Measurements from ENCODE around the gene GFAP. TPM values are rescaled to one million over a fixed set of nuclear protein-coding genes. Genes with fewer than 3 reads are reported as not detected.

GFAP gene
- total RNA-seq (0.26 and 1.3 TPM in 2 replicates), polyA plus RNA-seq (0.31 and 0.32 TPM in 2 replicates), polyA minus RNA-seq (ENCODE audit: low replicate concordance) (not detected in 2 replicates)
- polyA plus RNA-seq (2012): 0.24 and 0.41 TPM in 2 replicates

DNA sequence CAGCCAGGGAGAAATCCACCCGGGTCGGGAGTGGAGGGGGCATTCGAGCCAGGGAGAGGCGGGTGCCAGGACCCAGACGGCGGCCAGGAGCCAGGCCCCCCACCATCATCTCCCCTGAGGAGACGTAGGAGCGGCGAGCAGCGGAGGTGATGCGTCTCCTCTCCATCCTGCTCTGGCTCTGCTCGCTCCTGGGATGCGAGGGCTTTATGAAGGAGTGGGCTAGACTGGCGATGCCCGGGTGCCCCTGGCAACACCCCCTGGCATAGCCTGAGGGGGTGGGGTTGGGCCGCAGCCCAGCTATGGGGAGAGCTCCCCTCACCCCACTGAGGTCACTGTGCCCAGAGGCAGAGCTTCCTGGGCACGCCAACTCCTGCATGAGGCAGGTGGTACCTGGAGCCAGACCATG, at the start of gene GFAP:
Gene GFAP (minus strand): TSS at position 180 of the 406 bp plus-strand sequence. CDS start 14 bp downstream, at position 166.
- DNase-seq (ENCODE audit: low read depth in 2 of 2): no peak
- H3K36me3 ChIP-seq (ENCODE audit: control insufficient read depth, insufficient read depth, low read length): no peaks in the 10 kb centered on the region
- H3K9me3 ChIP-seq (ENCODE audit: control insufficient read depth, insufficient read depth, low read depth, low read length): no peaks in the 10 kb centered on the region
- H3K4me3 ChIP-seq (replicated peaks in 1 of 4; ENCODE audit: control extremely low read depth in 1 of 4, insufficient read depth in 1 of 4, low read depth in 3 of 4, low read length in 4 of 4): no peak within 1 kb of the TSS
- peaks cover 7% of the 10 kb centered on the region for H3K27me3 ChIP-seq (ENCODE audit: control insufficient read depth, insufficient read depth, low read length)
- TF ChIP-seq EZH2 (IDR thresholded peaks at IDR 0.05; ENCODE audit: low read length, missing control alignments) (no peak), CTCF (conservative IDR thresholded peaks at IDR 0.05 in 1 of 2, IDR thresholded peaks at IDR 0.05 in 1 of 2; ENCODE audit: low read depth in 1 of 2, low read length in 2 of 2) (no peak)
- no peaks in the 10 kb centered on the region for H3K4me1 ChIP-seq (ENCODE audit: control insufficient read depth, extremely low read depth, insufficient read depth, low read length)
- H3K79me2 ChIP-seq (ENCODE audit: control insufficient read depth, insufficient read depth, low read length): no peaks in the 10 kb centered on the region
- H4K20me1 ChIP-seq (ENCODE audit: control insufficient read depth, extremely low read depth, insufficient read depth, low read length): no peaks in the 10 kb centered on the region
- H3K9ac ChIP-seq (ENCODE audit: insufficient read depth, low read length): no peak within 1 kb of the TSS
- no peak within 1 kb of the TSS for H2AFZ ChIP-seq (ENCODE audit: low read length)
- no peak within 1 kb of the TSS for H3K27ac ChIP-seq (ENCODE audit: insufficient read depth, low read length)
- no peak within 1 kb of the TSS for H3K4me2 ChIP-seq (ENCODE audit: extremely low read depth, insufficient read depth, low read length)

DNA sequence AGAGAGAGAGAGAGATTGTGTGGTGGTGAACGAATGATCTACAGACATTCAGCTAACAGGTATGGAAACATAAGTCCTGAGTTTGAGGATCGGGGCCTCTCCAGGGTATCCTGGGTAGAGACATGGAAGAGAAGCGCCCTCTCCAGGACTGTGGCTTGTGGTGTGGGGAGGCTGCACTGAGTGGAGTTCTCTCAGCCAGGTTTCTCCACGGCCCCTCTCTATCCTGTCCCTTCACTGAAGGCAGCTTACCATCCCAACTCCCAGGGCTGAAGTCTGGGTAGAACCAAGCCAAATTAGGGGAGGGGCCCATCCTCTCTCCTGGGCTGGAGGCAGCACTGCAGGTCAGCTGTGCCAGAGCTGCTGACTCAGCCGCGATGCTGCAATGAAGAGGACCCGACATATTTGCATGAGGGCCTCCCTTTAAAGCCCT, 46.6 kb upstream of the GFAP start:
- Histone ChIP-seq H3K4me2 (ENCODE audit: extremely low read depth, insufficient read depth, low read length) (no peak overlapping the region), H2AFZ (ENCODE audit: low read length) (no peak overlapping the region), H3K4me3 (replicated peaks in 1 of 4; ENCODE audit: control extremely low read depth in 1 of 4, insufficient read depth in 1 of 4, low read depth in 3 of 4, low read length in 4 of 4) (no peak overlapping the region), H3K79me2 (ENCODE audit: control insufficient read depth, insufficient read depth, low read length) (no peaks in the 10 kb centered on the region), H3K36me3 (ENCODE audit: control insufficient read depth, insufficient read depth, low read length) (no peaks in the 10 kb centered on the region), H4K20me1 (ENCODE audit: control insufficient read depth, extremely low read depth, insufficient read depth, low read length) (no peaks in the 10 kb centered on the region), H3K9ac (ENCODE audit: insufficient read depth, low read length) (no peak overlapping the region), H3K4me1 (ENCODE audit: control insufficient read depth, extremely low read depth, insufficient read depth, low read length) (no peaks in the 10 kb centered on the region), H3K27me3 (ENCODE audit: control insufficient read depth, insufficient read depth, low read length) (peaks cover 20% of the 10 kb centered on the region), H3K27ac (ENCODE audit: insufficient read depth, low read length) (no peak overlapping the region), H3K9me3 (ENCODE audit: control insufficient read depth, insufficient read depth, low read depth, low read length) (no peaks in the 10 kb centered on the region)
- TF ChIP-seq CTCF (conservative IDR thresholded peaks at IDR 0.05 in 1 of 2, IDR thresholded peaks at IDR 0.05 in 1 of 2; ENCODE audit: low read depth in 1 of 2, low read length in 2 of 2): peak in 1 of 2 donors; percentile 20
- no peak for TF ChIP-seq EZH2 (IDR thresholded peaks at IDR 0.05; ENCODE audit: low read length, missing control alignments)
- DNase-seq (ENCODE audit: low read depth in 2 of 2): peak in 1 of 2 donors; percentile 30

DNA sequence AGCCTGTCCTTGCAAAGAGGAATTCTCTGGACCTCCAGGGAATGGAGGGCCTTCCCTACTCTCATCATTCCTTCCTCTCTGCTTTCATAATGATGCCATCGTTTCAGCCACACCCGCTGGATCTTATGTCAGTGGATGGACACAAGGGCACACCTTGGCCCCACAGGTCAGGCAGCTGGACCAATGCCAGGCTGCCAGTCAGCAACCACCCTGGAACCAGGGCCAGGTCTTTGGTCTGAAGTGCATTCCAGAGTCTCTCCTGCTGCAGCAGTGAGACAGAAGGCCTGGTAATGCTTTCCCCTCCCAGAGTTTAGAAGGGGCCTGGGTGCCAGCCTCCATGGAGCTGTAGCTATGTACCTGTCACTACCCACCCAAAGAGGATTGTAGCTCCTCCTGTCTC, 45.4 kb upstream of the GFAP start:
- Histone ChIP-seq H3K9me3 (ENCODE audit: control insufficient read depth, insufficient read depth, low read depth, low read length) (no peaks in the 10 kb centered on the region), H3K79me2 (ENCODE audit: control insufficient read depth, insufficient read depth, low read length) (no peaks in the 10 kb centered on the region), H3K27ac (ENCODE audit: insufficient read depth, low read length) (no peak overlapping the region), H4K20me1 (ENCODE audit: control insufficient read depth, extremely low read depth, insufficient read depth, low read length) (no peaks in the 10 kb centered on the region), H3K4me1 (ENCODE audit: control insufficient read depth, extremely low read depth, insufficient read depth, low read length) (no peaks in the 10 kb centered on the region), H2AFZ (ENCODE audit: low read length) (no peak overlapping the region), H3K9ac (ENCODE audit: insufficient read depth, low read length) (no peak overlapping the region), H3K4me3 (replicated peaks in 1 of 4; ENCODE audit: control extremely low read depth in 1 of 4, insufficient read depth in 1 of 4, low read depth in 3 of 4, low read length in 4 of 4) (no peak overlapping the region), H3K4me2 (ENCODE audit: extremely low read depth, insufficient read depth, low read length) (no peak overlapping the region), H3K27me3 (ENCODE audit: control insufficient read depth, insufficient read depth, low read length) (peaks cover 13% of the 10 kb centered on the region), H3K36me3 (ENCODE audit: control insufficient read depth, insufficient read depth, low read length) (no peaks in the 10 kb centered on the region)
- TF ChIP-seq CTCF (conservative IDR thresholded peaks at IDR 0.05 in 1 of 2, IDR thresholded peaks at IDR 0.05 in 1 of 2; ENCODE audit: low read depth in 1 of 2, low read length in 2 of 2) (no peak), EZH2 (IDR thresholded peaks at IDR 0.05; ENCODE audit: low read length, missing control alignments) (no peak)
- DNase-seq (ENCODE audit: low read depth in 2 of 2): no peak
